ENCODE results near the gene GTPBP6. TPM values are rescaled to one million over a fixed set of nuclear protein-coding genes. Genes with fewer than 3 reads are reported as not detected.

Gene GTPBP6, protein sequence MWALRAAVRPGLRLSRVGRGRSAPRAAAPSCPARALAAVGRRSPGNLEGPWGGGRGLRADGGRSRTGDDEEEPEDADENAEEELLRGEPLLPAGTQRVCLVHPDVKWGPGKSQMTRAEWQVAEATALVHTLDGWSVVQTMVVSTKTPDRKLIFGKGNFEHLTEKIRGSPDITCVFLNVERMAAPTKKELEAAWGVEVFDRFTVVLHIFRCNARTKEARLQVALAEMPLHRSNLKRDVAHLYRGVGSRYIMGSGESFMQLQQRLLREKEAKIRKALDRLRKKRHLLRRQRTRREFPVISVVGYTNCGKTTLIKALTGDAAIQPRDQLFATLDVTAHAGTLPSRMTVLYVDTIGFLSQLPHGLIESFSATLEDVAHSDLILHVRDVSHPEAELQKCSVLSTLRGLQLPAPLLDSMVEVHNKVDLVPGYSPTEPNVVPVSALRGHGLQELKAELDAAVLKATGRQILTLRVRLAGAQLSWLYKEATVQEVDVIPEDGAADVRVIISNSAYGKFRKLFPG
- total RNA-seq: 26.3 and 33.9 TPM in 2 replicates

GRCh38 chrX:318739-319578 lies at the start of gene GTPBP6:
Gene GTPBP6 (minus strand): TSS chrX:318796. CDS start chrX:318787, 9 bp downstream.

DNA sequence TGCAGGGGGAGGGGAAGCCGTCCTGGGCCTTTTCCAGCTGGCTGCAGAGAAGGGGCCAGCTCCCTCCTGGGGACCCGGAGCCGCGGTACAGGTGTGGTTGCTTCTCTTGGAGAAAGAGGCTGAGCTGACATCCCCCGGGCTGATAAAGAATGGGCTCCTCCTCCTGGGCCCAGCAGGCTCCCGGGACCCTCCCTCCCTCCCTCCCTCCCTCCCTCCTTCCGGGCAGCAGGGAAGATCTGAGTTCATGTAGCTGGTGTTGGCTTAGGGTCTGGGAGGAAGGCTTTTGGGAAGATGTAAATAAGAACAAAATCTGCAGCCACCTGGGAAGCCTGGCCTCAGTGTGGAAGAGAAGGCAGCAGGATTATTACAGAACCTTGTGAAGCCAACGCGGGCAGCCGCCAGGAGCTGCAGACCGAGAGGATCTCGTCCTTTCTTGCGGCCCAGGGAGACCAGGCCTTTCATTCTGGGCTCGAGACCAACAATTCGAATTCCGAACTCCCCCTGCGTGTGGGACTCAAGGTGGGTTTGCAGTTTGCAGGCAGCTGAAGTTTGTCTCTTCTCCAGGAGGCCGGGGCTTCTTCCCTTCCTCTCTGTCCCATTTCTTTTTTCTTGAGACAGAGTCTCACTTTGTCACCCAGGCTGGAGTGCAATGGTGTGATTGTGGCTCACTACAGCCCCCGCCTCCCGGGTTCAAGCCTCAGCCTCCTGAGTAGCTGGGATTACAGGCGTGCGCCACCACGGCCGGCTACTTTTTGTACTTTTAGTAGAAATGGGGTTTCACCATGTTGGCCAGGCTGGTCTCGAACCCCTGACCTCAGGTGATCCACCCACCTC lies 37.2 kb downstream of the GTPBP6 start, which contains the start of gene PLCXD1:
Gene PLCXD1 (plus strand): TSS at position 216 of the 834 bp plus-strand sequence. CDS start 2,807 bp downstream, outside the sequence.

Other genes starting within 250 kb of the GTPBP6 start
- gene PLCXD1, start 37.4 kb downstream of the GTPBP6 start, total RNA-seq: 7.3 and 8.6 TPM in 2 replicates
- 8.3 and 17.6 TPM in 2 replicates for gene PPP2R3B, start 68.1 kb upstream of the GTPBP6 start, total RNA-seq

Data from dermis lymphatic vessel endothelial cell (primary cell).